OCI-LY3 (cell line): ENCODE data around the gene CCDC167.

Experiments used
- EZH2phosphoT487 ChIP-seq: fragments of 200-600 bp; shearing (Covaris generic); IDR thresholded peaks from 2 replicates; pipeline ENCODE4 v1.6.1; 2018; ENCODE audit warnings: antibody characterized with exemption, mixed run types, low read depth
- TF ChIP-seq, protein P1 (sequence below): fragments of 200-600, 300-600 bp; sonication (generic); IDR thresholded peaks from 2 replicates; pipeline ENCODE4 v1.5.1; 2014; ENCODE audit warnings: antibody characterized with exemption, low read length, low read depth

DNA sequence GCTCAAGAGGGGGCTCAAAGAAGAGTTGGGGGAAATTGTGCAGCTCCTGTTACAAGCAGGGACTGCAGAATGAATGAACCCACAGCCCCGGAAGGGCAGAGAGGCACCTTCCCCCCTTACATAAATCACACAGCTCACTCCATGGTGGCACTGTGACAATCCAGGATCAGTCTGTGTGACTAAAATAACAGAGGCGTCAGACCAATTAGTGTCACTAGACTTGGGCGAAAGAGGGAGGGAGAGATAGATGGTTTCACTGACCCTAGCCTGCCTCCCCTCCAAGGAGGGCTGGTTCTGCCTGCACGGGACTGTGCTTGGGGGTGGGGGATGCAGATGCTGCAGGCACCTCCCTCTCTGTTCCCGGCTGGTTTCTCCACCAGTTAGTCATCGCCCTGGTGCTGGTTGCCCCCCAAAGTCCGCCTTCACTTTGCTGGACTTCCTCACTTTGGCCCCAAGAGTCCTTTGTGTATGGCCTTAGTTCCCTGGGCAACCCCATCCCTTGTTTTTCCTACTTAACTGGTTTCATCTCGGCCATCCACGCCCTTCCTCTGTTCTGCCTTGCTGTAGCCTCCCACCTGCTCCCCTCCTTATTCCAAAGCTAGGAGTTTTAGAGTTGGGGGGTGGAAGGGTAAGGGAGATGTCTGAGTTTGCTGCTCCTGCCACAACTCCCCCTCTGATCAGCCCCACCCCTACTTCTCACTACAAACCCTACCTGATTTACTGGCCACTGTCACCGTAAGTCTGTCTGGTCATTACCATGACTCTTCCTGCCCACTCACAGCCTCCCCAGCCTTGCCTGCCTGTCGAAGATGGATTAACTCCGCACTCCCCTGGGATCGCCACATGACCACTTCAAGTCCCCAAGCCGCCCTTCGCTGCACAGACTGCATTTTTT lies 17.7 kb downstream of the CCDC167 start:
- TF ChIP-seq, protein P1, sequence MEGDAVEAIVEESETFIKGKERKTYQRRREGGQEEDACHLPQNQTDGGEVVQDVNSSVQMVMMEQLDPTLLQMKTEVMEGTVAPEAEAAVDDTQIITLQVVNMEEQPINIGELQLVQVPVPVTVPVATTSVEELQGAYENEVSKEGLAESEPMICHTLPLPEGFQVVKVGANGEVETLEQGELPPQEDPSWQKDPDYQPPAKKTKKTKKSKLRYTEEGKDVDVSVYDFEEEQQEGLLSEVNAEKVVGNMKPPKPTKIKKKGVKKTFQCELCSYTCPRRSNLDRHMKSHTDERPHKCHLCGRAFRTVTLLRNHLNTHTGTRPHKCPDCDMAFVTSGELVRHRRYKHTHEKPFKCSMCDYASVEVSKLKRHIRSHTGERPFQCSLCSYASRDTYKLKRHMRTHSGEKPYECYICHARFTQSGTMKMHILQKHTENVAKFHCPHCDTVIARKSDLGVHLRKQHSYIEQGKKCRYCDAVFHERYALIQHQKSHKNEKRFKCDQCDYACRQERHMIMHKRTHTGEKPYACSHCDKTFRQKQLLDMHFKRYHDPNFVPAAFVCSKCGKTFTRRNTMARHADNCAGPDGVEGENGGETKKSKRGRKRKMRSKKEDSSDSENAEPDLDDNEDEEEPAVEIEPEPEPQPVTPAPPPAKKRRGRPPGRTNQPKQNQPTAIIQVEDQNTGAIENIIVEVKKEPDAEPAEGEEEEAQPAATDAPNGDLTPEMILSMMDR: no peak
- no peak for TF ChIP-seq EZH2phosphoT487
